ENCODE results near the gene AKT1S1.

DNA sequence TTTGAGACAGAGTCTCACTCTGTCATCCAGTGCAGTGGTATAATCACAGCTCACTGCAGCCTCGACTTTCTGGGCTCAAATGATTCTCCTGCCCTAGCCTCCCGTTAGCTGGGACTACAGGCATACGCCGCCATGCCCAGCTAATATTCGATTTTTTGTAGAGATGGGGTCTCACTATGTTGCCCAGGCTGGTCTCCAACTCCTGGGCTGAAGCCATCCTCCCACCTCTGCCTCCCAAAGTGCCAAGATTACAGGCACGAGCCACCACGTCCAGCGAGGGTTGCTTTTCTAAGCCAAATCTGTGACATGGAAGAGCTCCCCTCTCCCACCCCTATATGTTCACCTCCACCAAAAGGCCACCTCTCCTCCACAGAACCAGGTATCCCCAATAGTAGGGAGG lies 40.9 kb upstream of the AKT1S1 start:
- no peak for TF ChIP-seq CTCF (IDR thresholded peaks at IDR 0.05; ENCODE audit: extremely low read depth in 1 of 2, insufficient read depth in 1 of 2, low read depth in 1 of 2, low read length in 2 of 2)
- TF ChIP-seq POLR2AphosphoS5 (IDR thresholded peaks at IDR 0.05; ENCODE audit: insufficient read depth, low read depth, low read length): no peak
- no peak for TF ChIP-seq POLR2A (IDR thresholded peaks at IDR 0.05; ENCODE audit: low read depth, low read length)
- TF ChIP-seq MYC (IDR thresholded peaks at IDR 0.05; ENCODE audit: low read depth, low read length): no peak
- no peak for TF ChIP-seq EZH2 (IDR thresholded peaks at IDR 0.05; ENCODE audit: borderline replicate concordance, low read depth, low read length, severe bottlenecking)
- TF ChIP-seq FOS (IDR thresholded peaks at IDR 0.05; ENCODE audit: borderline replicate concordance, insufficient read depth, low read length): no peak
- no peak for TF ChIP-seq MAX (IDR thresholded peaks at IDR 0.05; ENCODE audit: insufficient read depth, insufficient read length)
- TF ChIP-seq JUN (IDR thresholded peaks at IDR 0.05; ENCODE audit: borderline replicate concordance, insufficient read depth, insufficient read length, low read depth): no peak

Measured in endothelial cell of umbilical vein (primary cell).